ENCODE data around the gene SPATA2.

The SPATA2 gene

DNA sequence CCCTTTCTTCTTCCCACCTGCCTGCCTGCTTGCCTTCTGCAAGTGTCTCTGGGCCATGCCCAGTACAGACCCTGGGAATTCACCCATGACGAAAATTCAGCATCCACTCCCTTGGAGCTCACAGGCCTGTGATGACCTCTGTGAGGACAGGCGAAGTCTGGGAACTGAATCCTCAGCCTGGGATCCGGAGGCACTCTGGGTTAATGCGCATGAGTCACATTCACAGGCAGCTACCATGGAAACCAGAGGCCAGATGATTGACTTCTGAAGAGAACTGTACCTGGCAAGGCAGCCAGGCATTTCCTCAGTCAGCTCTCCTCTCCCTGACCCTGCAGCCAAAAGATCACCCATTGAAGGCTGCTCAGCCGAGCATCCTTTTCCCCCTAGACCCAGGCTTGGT, 61.7 kb downstream of the SPATA2 start:
- no peak for DNase-seq

Measured in NCI-H69 (cell line).